Mucosa of rectum (tissue), 2 donors: ENCODE measurements around the gene SLAMF7.
"Not testable (repeated sequence)": the region's sequence is repeated elsewhere in the genome, so short reads cannot be mapped to it uniquely, and the experiment has no call there.

Source experiments
- H3K27ac ChIP-seq, 2 donors: one replicate each; pipeline ENCODE4 v1.7.0; 2013; ENCODE audit warnings: inconsistent platforms in 2 of 2, low read depth in 2 of 2, low read length in 2 of 2
- H3K27me3 ChIP-seq, 2 donors: one replicate each; pipeline ENCODE4 v1.7.0; 2013; ENCODE audit warnings: low read length in 2 of 2; ENCODE audit not compliant: control insufficient read depth in 2 of 2, insufficient read depth in 2 of 2
- H3K36me3 ChIP-seq, 2 donors: one replicate each; pipeline ENCODE4 v1.7.0; 2013; ENCODE audit warnings: low read length in 2 of 2; ENCODE audit not compliant: control insufficient read depth in 2 of 2, insufficient read depth in 2 of 2
- H3K4me1 ChIP-seq, 2 donors: one replicate each; pipeline ENCODE4 v1.7.0; 2013; ENCODE audit warnings: low read length in 2 of 2, mild to moderate bottlenecking in 1 of 2; ENCODE audit not compliant: control insufficient read depth in 2 of 2, insufficient read depth in 2 of 2
- H3K4me3 ChIP-seq, 2 donors: one replicate each; pipeline ENCODE4 v1.7.0; 2013; ENCODE audit warnings: low read length in 2 of 2
- H3K9ac ChIP-seq, 2 donors: one replicate each; pipeline ENCODE4 v1.7.0; 2013; ENCODE audit warnings: low read length in 2 of 2, low read depth in 1 of 2, mild to moderate bottlenecking in 1 of 2
- H3K9me3 ChIP-seq, 2 donors: one replicate each; pipeline ENCODE4 v1.7.0; 2013; ENCODE audit warnings: low read length in 2 of 2; ENCODE audit not compliant: control insufficient read depth in 2 of 2
- donor health status: healthy.
- donor health status: Normal muscosa, but diverticular disease.

SLAMF7 gene

GRCh38 chr1:160739098-160739511 is at the start of gene SLAMF7:
Gene SLAMF7, plus strand, starts transcription at chr1:160739247. Its CDS starts 55 bp downstream, at chr1:160739302.
- Histone ChIP-seq H3K4me1 (no peaks in the 10 kb centered on the region), H3K9me3 (no peaks in the 10 kb centered on the region), H3K4me3 (peak within 1 kb of the TSS; percentile 15 to 65), H3K9ac (peak within 1 kb of the TSS in 1 of 2 donors; percentile 34), H3K36me3 (no peaks in the 10 kb centered on the region), H3K27me3 (no peaks in the 10 kb centered on the region), H3K27ac (peak within 1 kb of the TSS; percentile 47 to 49)

GRCh38 chr1:160692390-160692789 is 46.7 kb upstream of the SLAMF7 start:
- not testable (repeated sequence) for H3K4me1 ChIP-seq, H3K36me3 ChIP-seq, H3K4me3 ChIP-seq, H3K9ac ChIP-seq, H3K9me3 ChIP-seq, H3K27me3 ChIP-seq, H3K27ac ChIP-seq

- Histone ChIP-seq H3K9me3 (no peaks in the 10 kb centered on the region), H3K27ac (no peak overlapping the region), H3K9ac (no peak overlapping the region), H3K27me3 (no peaks in the 10 kb centered on the region), H3K4me3 (no peak overlapping the region), H3K36me3 (peaks cover 0 to 2% of the 10 kb centered on the region in 2 donors), H3K4me1 (peaks cover 3 to 13% of the 10 kb centered on the region in 2 donors)
Observed at GRCh38 chr1:160702100-160702499, 36.9 kb upstream of the SLAMF7 start.

- Histone ChIP-seq H3K4me1 (peaks cover 3 to 18% of the 10 kb centered on the region in 2 donors), H3K9ac (no peak overlapping the region), H3K4me3 (no peak overlapping the region), H3K36me3 (peaks cover 0 to 2% of the 10 kb centered on the region in 2 donors), H3K27me3 (no peaks in the 10 kb centered on the region), H3K27ac (no peak overlapping the region), H3K9me3 (no peaks in the 10 kb centered on the region)
Observed at GRCh38 chr1:160704250-160704649, 34.8 kb upstream of the SLAMF7 start.

- Histone ChIP-seq H3K4me3 (peak overlapping the region in 1 of 2 donors; percentile 23), H3K4me1 (peaks cover 3 to 21% of the 10 kb centered on the region in 2 donors)
- not testable (repeated sequence) for H3K9me3 ChIP-seq, H3K27ac ChIP-seq, H3K9ac ChIP-seq, H3K27me3 ChIP-seq, H3K36me3 ChIP-seq
Observed at GRCh38 chr1:160705212-160705621, 33.8 kb upstream of the SLAMF7 start.

- H3K27me3 ChIP-seq: no peaks in the 10 kb centered on the region
- H3K9ac ChIP-seq: no peak overlapping the region
- peak overlapping the region in 1 of 2 donors; percentile 23 for H3K4me3 ChIP-seq
- H3K4me1 ChIP-seq: peaks cover 3 to 21% of the 10 kb centered on the region in 2 donors
- H3K36me3 ChIP-seq: peaks cover 0 to 2% of the 10 kb centered on the region in 2 donors
- no peak overlapping the region for H3K27ac ChIP-seq
- H3K9me3 ChIP-seq: no peaks in the 10 kb centered on the region
Observed at GRCh38 chr1:160705742-160706141, 33.3 kb upstream of the SLAMF7 start.

- peak overlapping the region in 1 of 2 donors; percentile 90 for H3K4me3 ChIP-seq
- H3K36me3 ChIP-seq: peaks cover 0 to 4% of the 10 kb centered on the region in 2 donors
- H3K27me3 ChIP-seq: no peaks in the 10 kb centered on the region
- H3K9me3 ChIP-seq: no peaks in the 10 kb centered on the region
- H3K4me1 ChIP-seq: peaks cover 3 to 25% of the 10 kb centered on the region in 2 donors
- peak overlapping the region in 1 of 2 donors; percentile 69 for H3K27ac ChIP-seq
- no peak overlapping the region for H3K9ac ChIP-seq
Observed at GRCh38 chr1:160706526-160707235, 32.4 kb upstream of the SLAMF7 start.

- no peak overlapping the region for H3K9ac ChIP-seq
- peak overlapping the region; percentile 19 to 69 for H3K27ac ChIP-seq
- H3K4me3 ChIP-seq: peak overlapping the region in 1 of 2 donors; percentile 90
- peaks cover 3 to 22% of the 10 kb centered on the region in 2 donors for H3K4me1 ChIP-seq
- H3K27me3 ChIP-seq: no peaks in the 10 kb centered on the region
- peaks cover 0 to 4% of the 10 kb centered on the region in 2 donors for H3K36me3 ChIP-seq
- no peaks in the 10 kb centered on the region for H3K9me3 ChIP-seq
Observed at GRCh38 chr1:160707236-160708064, 31.6 kb upstream of the SLAMF7 start.

GRCh38 chr1:160708118-160708517 is 30.9 kb upstream of the SLAMF7 start:
- Histone ChIP-seq H3K36me3 (peaks cover 0 to 4% of the 10 kb centered on the region in 2 donors), H3K9me3 (no peaks in the 10 kb centered on the region), H3K27me3 (no peaks in the 10 kb centered on the region), H3K4me1 (peaks cover 3 to 20% of the 10 kb centered on the region in 2 donors), H3K27ac (peak overlapping the region; percentile 19 to 69), H3K4me3 (peak overlapping the region in 1 of 2 donors; percentile 90), H3K9ac (no peak overlapping the region)

- no peaks in the 10 kb centered on the region for H3K9me3 ChIP-seq
- no peaks in the 10 kb centered on the region for H3K27me3 ChIP-seq
- no peak overlapping the region for H3K9ac ChIP-seq
- H3K4me1 ChIP-seq: peaks cover 3 to 18% of the 10 kb centered on the region in 2 donors
- peak overlapping the region in 1 of 2 donors; percentile 69 for H3K27ac ChIP-seq
- peak overlapping the region in 1 of 2 donors; percentile 90 for H3K4me3 ChIP-seq
- H3K36me3 ChIP-seq: peaks cover 0 to 2% of the 10 kb centered on the region in 2 donors
Observed at GRCh38 chr1:160708801-160709200, 30.2 kb upstream of the SLAMF7 start.
